ENCODE results near the gene ADORA2A.

DNA sequence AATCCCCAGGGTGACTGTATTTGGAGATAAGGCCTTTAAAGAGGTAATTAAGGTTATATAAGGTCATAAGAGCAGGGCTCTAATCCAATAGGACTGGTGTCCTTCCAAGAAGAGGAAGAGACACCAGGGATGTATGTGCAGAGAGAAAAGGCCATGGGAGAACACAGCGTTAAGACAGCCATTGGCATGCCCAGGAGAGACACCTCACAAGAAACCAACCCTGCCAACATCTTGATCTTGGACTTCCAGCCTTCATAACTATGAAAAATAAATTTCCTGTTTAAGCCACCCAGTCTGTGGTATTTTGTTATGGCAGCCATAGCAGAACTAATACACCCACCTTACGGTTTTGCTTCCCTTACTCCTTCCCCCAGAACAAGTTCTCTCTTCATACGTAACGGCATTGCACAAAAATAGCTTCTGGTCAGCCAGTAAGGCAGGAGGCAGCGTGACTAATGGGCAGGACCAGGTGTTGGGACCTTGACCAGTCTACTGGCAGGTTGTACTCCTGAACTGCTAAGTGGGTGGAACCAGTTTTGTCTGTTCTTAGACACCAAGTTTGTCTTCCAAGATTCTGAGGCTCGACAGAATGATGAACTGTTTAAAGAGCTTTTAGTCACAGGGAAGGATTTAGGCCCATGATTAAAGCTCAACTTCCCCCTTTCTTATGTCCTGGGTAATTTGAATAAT is 35.8 kb downstream of the ADORA2A start:
- TF ChIP-seq POLR2AphosphoS5 (IDR thresholded peaks at IDR 0.05; ENCODE audit: low read depth, low read length) = no peak
- TF ChIP-seq, protein P1, sequence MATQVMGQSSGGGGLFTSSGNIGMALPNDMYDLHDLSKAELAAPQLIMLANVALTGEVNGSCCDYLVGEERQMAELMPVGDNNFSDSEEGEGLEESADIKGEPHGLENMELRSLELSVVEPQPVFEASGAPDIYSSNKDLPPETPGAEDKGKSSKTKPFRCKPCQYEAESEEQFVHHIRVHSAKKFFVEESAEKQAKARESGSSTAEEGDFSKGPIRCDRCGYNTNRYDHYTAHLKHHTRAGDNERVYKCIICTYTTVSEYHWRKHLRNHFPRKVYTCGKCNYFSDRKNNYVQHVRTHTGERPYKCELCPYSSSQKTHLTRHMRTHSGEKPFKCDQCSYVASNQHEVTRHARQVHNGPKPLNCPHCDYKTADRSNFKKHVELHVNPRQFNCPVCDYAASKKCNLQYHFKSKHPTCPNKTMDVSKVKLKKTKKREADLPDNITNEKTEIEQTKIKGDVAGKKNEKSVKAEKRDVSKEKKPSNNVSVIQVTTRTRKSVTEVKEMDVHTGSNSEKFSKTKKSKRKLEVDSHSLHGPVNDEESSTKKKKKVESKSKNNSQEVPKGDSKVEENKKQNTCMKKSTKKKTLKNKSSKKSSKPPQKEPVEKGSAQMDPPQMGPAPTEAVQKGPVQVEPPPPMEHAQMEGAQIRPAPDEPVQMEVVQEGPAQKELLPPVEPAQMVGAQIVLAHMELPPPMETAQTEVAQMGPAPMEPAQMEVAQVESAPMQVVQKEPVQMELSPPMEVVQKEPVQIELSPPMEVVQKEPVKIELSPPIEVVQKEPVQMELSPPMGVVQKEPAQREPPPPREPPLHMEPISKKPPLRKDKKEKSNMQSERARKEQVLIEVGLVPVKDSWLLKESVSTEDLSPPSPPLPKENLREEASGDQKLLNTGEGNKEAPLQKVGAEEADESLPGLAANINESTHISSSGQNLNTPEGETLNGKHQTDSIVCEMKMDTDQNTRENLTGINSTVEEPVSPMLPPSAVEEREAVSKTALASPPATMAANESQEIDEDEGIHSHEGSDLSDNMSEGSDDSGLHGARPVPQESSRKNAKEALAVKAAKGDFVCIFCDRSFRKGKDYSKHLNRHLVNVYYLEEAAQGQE (IDR thresholded peaks at IDR 0.05; ENCODE audit: insufficient read depth in 1 of 2, low read depth in 2 of 2, low read length in 2 of 2) = no peak
- no peak for TF ChIP-seq SIN3A (IDR thresholded peaks at IDR 0.05; ENCODE audit: borderline replicate concordance, insufficient read depth, low read length)
- TF ChIP-seq TAF1 (IDR thresholded peaks at IDR 0.05; ENCODE audit: borderline replicate concordance, insufficient read depth, low read length) = no peak

Data from PFSK-1 (cell line).